H9 (cell line): ENCODE measurements around the gene DMXL1. TPM values are rescaled to one million over a fixed set of nuclear protein-coding genes. Genes with fewer than 3 reads are reported as not detected.

Experiments
- DNase-seq: peaks from one replicate; pipeline ENCODE4 v3.0.0-alpha.2; 2017
- H2AFZ ChIP-seq: one replicate; pipeline ENCODE4 v1.6.1; 2013; ENCODE audit warnings: mild to moderate bottlenecking, low read length, control low read depth, moderate library complexity
- H2AK5ac ChIP-seq: 2 replicates; pipeline ENCODE4 v1.6.1; 2013; ENCODE audit warnings: low read length, control low read depth, mixed read lengths; ENCODE audit not compliant: insufficient read length
- H2BK120ac ChIP-seq: one replicate; pipeline ENCODE4 v1.6.1; 2013; ENCODE audit warnings: low read depth, mild to moderate bottlenecking, low read length, control low read depth, inconsistent platforms; ENCODE audit not compliant: poor library complexity, severe bottlenecking
- H2BK12ac ChIP-seq: 2 replicates; pipeline ENCODE4 v1.6.1; 2013; ENCODE audit warnings: low read length, control low read depth, mixed read lengths, low read depth; ENCODE audit not compliant: insufficient read length
- H2BK15ac ChIP-seq: 2 replicates; pipeline ENCODE4 v1.6.1; 2013; ENCODE audit warnings: low read depth, low read length, control low read depth
- H2BK20ac ChIP-seq: one replicate; pipeline ENCODE4 v1.6.1; 2013; ENCODE audit warnings: low read depth, mild to moderate bottlenecking, low read length, control low read depth, inconsistent platforms; ENCODE audit not compliant: poor library complexity, severe bottlenecking
- H2BK5ac ChIP-seq: 2 replicates; pipeline ENCODE4 v1.6.1; 2013; ENCODE audit warnings: low read length, control low read depth, mixed read lengths; ENCODE audit not compliant: insufficient read length
- H3K14ac ChIP-seq: 2 replicates; pipeline ENCODE4 v1.6.1; 2013; ENCODE audit warnings: low read length, control low read depth; ENCODE audit not compliant: insufficient read depth
- H3K18ac ChIP-seq: 2 replicates; pipeline ENCODE4 v1.6.1; 2013; ENCODE audit warnings: low read depth, mild to moderate bottlenecking, mixed read lengths, low read length, control low read depth; ENCODE audit not compliant: insufficient read length
- H3K23ac ChIP-seq: 2 replicates; pipeline ENCODE4 v1.6.1; 2013; ENCODE audit warnings: low read length, control low read depth, mixed read lengths, low read depth; ENCODE audit not compliant: insufficient read length
- H3K23me2 ChIP-seq: 2 replicates; pipeline ENCODE4 v1.6.1; 2013; ENCODE audit warnings: low read depth, mild to moderate bottlenecking, mixed read lengths, low read length, control low read depth; ENCODE audit not compliant: insufficient read length, poor library complexity, severe bottlenecking
- H3K27ac ChIP-seq: 2 replicates; pipeline ENCODE4 v1.5.1; 2013; ENCODE audit warnings: low read length, control low read depth, mixed read lengths, low read depth; ENCODE audit not compliant: insufficient read length
- H3K27me3 ChIP-seq: 2 replicates; pipeline ENCODE4 v1.6.1; 2013; ENCODE audit warnings: low read length, control low read depth, inconsistent platforms; ENCODE audit not compliant: insufficient read depth
- H3K4ac ChIP-seq: 2 replicates; pipeline ENCODE4 v1.6.1; 2013; ENCODE audit warnings: low read depth, mild to moderate bottlenecking, control low read depth, inconsistent platforms, low read length, moderate library complexity
- H3K4me1 ChIP-seq: 2 replicates; pipeline ENCODE4 v1.6.1; 2013; ENCODE audit warnings: low read length, control low read depth, inconsistent platforms; ENCODE audit not compliant: insufficient read depth
- H3K4me2 ChIP-seq: 2 replicates; pipeline ENCODE4 v1.6.1; 2013; ENCODE audit warnings: low read length, control low read depth, mixed read lengths; ENCODE audit not compliant: insufficient read length, insufficient read depth
- H3K56ac ChIP-seq: 2 replicates; pipeline ENCODE4 v1.6.1; 2013; ENCODE audit warnings: low read depth, mild to moderate bottlenecking, mixed read lengths, low read length, control low read depth; ENCODE audit not compliant: insufficient read length
- H3K79me1 ChIP-seq: 2 replicates; pipeline ENCODE4 v1.6.1; 2013; ENCODE audit warnings: low read depth, mild to moderate bottlenecking, moderate library complexity, low read length, control low read depth, inconsistent platforms; ENCODE audit not compliant: insufficient read depth, poor library complexity, severe bottlenecking
- H3K79me2 ChIP-seq: 2 replicates; pipeline ENCODE4 v1.6.1; 2013; ENCODE audit warnings: low read length, control low read depth, inconsistent platforms; ENCODE audit not compliant: insufficient read depth
- H3K9ac ChIP-seq: 2 replicates; pipeline ENCODE4 v1.6.1; 2013; ENCODE audit warnings: low read length, control low read depth, mixed read lengths; ENCODE audit not compliant: insufficient read length; ENCODE audit errors: extremely low read depth
- H3K9me3 ChIP-seq: one replicate; pipeline ENCODE4 v1.6.1; 2013; ENCODE audit warnings: low read depth, low read length, inconsistent platforms; ENCODE audit not compliant: control insufficient read depth
- H3T11ph ChIP-seq: one replicate; pipeline ENCODE4 v1.6.1; 2013; ENCODE audit warnings: mild to moderate bottlenecking, low read length, control low read depth, inconsistent platforms
- H4K20me1 ChIP-seq: one replicate; pipeline ENCODE4 v1.6.1; 2013; ENCODE audit not compliant: control insufficient read depth, insufficient read length, insufficient read depth
- H4K5ac ChIP-seq: 2 replicates; pipeline ENCODE4 v1.6.1; 2013; ENCODE audit warnings: low read depth, mild to moderate bottlenecking, mixed read lengths, low read length, control low read depth; ENCODE audit not compliant: insufficient read length
- H4K8ac ChIP-seq: replicated peaks from 2 replicates; pipeline ENCODE4 v1.6.1; 2013; ENCODE audit warnings: low read length, control low read depth, mixed read lengths, low read depth; ENCODE audit not compliant: insufficient read length
- H4K91ac ChIP-seq: 2 replicates; pipeline ENCODE4 v1.6.1; 2013; ENCODE audit warnings: low read depth, mild to moderate bottlenecking, moderate library complexity, mixed read lengths, low read length, control low read depth; ENCODE audit not compliant: insufficient read length
- H3K27ac Mint-ChIP-seq, 3 experiments: 2 replicates in 2 of 3; 3 replicates in 1 of 3; pipeline ENCODE4 v1.8.0; 2020 to 2021; ENCODE audit warnings: mixed read lengths in 3 of 3, mild to moderate bottlenecking in 1 of 3, moderate library complexity in 1 of 3
- H3K27me3 Mint-ChIP-seq: 2 replicates; pipeline ENCODE4 v1.8.0; 2021; ENCODE audit warnings: low read depth, mild to moderate bottlenecking, moderate library complexity, mixed read lengths
- H3K36me3 Mint-ChIP-seq, 3 experiments: 2 replicates in 2 of 3; 3 replicates in 1 of 3; pipeline ENCODE4 v1.8.0; 2020 to 2021; ENCODE audit warnings: low read depth in 3 of 3, mixed read lengths in 3 of 3; ENCODE audit not compliant: insufficient read depth in 1 of 3
- H3K4me1 Mint-ChIP-seq, 2 experiments: 2 replicates each; pipeline ENCODE4 v1.8.0; 2020; ENCODE audit warnings: mixed read lengths in 2 of 2
- H3K4me3 Mint-ChIP-seq, 2 experiments: 2 replicates in 1 of 2; 3 replicates in 1 of 2; pipeline ENCODE4 v1.8.0; 2020 to 2021; ENCODE audit warnings: mild to moderate bottlenecking in 2 of 2, mixed read lengths in 2 of 2, moderate library complexity in 1 of 2
- H3K9me3 Mint-ChIP-seq, 2 experiments: 2 replicates in 1 of 2; 3 replicates in 1 of 2; pipeline ENCODE4 v1.8.0; 2020; ENCODE audit warnings: mild to moderate bottlenecking in 2 of 2, mixed read lengths in 2 of 2, moderate library complexity in 1 of 2
- CTCF ChIP-seq: fragments of 200-600 bp; sonication (generic); conservative IDR thresholded peaks from 3 replicates; pipeline ENCODE4 v1.8.0; 2021; ENCODE audit warnings: antibody characterized with exemption, mild to moderate bottlenecking
- WGBS: extraction: QIAGEN DNeasy Blood & Tissue Kit; methylation state at CpG from one replicate; pipeline ENCODE4 v1.1.7; 2013; ENCODE audit warnings: missing lambda C conversion rate, low lambda C conversion rate, mixed read lengths; ENCODE audit not compliant: insufficient read length; ENCODE audit errors: extremely low coverage; 5-methylcytosine and 5-hydroxymethylcytosine counted together
- total RNA-seq: library from RNA; stranded (reverse); gene quantifications from 2 replicates; pipeline ENCODE4 v1.2.1, GENCODE V29; 2021

The DMXL1 gene
- total RNA-seq, 1 experiment from 2014 or later: 63.5 TPM

- Histone ChIP-seq H3K79me1 (no peaks in the 10 kb centered on the region), H3K14ac (no peak overlapping the region), H3K56ac (no peak overlapping the region), H3K23me2 (peaks cover 3% of the 10 kb centered on the region), H3K4ac (no peak overlapping the region), H4K91ac (no peak overlapping the region), H2BK15ac (no peak overlapping the region), H4K8ac (no peak overlapping the region), H3K18ac (no peak overlapping the region), H3K27me3 (no peaks in the 10 kb centered on the region), H3K4me1 (no peaks in the 10 kb centered on the region), H4K20me1 (no peaks in the 10 kb centered on the region), H3K9ac (no peak overlapping the region), H3K23ac (no peak overlapping the region), H3K4me2 (no peak overlapping the region), H3K9me3 (no peaks in the 10 kb centered on the region), H2BK5ac (no peak overlapping the region), H2AK5ac (no peak overlapping the region), H4K5ac (no peak overlapping the region), H2BK120ac (no peak overlapping the region), H3T11ph (no peak overlapping the region), H2BK20ac (no peak overlapping the region), H3K27ac (no peak overlapping the region), H2AFZ (no peak overlapping the region), H3K79me2 (no peaks in the 10 kb centered on the region), H2BK12ac (no peak overlapping the region)
- no CpG with 5 or more reads among the region's 2 CpGs for WGBS
- Mint-ChIP-seq H3K27ac (no peak overlapping the region), H3K9me3 (peaks cover 0 to 5% of the 10 kb centered on the region in 2 experiments; a peak in 3 of 5 replicates), H3K4me3 (no peak overlapping the region), H3K4me1 (peaks cover 3 to 6% of the 10 kb centered on the region in 2 experiments), H3K27me3 (peaks cover 14% of the 10 kb centered on the region), H3K36me3 (peaks cover 0 to 2% (median 0%) of the 10 kb centered on the region in 3 experiments; a peak in 1 of 7 replicates)
- no peak for TF ChIP-seq CTCF
- no peak for DNase-seq
These were observed 192.8 kb downstream of the DMXL1 start for GRCh38 chr5:119263639-119264038.
